ENCODE data around the gene SCYL2.

DNA sequence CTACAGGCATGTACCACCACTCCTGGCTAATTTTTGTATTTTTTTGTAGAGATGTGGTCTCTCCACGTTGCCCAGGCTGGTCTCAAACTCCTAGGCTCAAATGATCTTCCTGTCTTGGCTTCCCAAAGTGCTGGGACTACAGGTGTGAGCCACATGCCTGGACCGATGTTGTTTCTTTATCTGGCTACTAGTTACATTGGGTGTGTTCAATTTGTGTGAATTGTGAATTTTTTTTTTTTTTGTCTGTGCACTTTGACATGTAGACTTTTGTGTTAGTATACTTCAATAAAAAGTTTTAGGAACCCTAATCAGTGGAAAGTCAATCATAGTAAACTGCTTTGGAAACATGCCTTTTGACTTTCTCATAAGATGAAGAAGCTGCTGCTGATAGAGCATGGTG is 65.9 kb downstream of the SCYL2 start:
- TF ChIP-seq, protein P1, sequence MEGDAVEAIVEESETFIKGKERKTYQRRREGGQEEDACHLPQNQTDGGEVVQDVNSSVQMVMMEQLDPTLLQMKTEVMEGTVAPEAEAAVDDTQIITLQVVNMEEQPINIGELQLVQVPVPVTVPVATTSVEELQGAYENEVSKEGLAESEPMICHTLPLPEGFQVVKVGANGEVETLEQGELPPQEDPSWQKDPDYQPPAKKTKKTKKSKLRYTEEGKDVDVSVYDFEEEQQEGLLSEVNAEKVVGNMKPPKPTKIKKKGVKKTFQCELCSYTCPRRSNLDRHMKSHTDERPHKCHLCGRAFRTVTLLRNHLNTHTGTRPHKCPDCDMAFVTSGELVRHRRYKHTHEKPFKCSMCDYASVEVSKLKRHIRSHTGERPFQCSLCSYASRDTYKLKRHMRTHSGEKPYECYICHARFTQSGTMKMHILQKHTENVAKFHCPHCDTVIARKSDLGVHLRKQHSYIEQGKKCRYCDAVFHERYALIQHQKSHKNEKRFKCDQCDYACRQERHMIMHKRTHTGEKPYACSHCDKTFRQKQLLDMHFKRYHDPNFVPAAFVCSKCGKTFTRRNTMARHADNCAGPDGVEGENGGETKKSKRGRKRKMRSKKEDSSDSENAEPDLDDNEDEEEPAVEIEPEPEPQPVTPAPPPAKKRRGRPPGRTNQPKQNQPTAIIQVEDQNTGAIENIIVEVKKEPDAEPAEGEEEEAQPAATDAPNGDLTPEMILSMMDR (IDR thresholded peaks at IDR 0.05): no peak
- no peak for TF ChIP-seq POLR2A (IDR thresholded peaks at IDR 0.05)
